ENCODE data around the gene PRMT3.

- TF ChIP-seq EZH2phosphoT487 (IDR thresholded peaks at IDR 0.05; ENCODE audit: insufficient read depth, low read depth): no peak
- TF ChIP-seq EZH2 (IDR thresholded peaks at IDR 0.05; ENCODE audit: insufficient read depth, poor library complexity, severe bottlenecking): no peak
Observed at GRCh38 chr11:20387261-20388095, at the start of gene PRMT3.

All from GM23248 (cell line).